ENCODE results near the gene C17orf58.
"Not testable (repeated sequence)": the region's sequence is repeated elsewhere in the genome, so short reads cannot be mapped to it uniquely, and the experiment has no call there.

Gene C17orf58
- 0.39 to 10.2 (median 1.1) reads per million in 3 experiments for total RNA-seq

- DNase-seq, result not testable (repeated sequence)
Measured at GRCh38 chr17:67996301-67997171, at the start of gene C17orf58. Gene C17orf58 (minus strand): TSS chr17:67996469. CDS start chr17:67996198, 271 bp downstream.

- DNase-seq, result no peak
Measured at GRCh38 chr17:68036304-68037147, 40.3 kb upstream of the C17orf58 start.

GRCh38 chr17:68035523-68036303 lies 39.4 kb upstream of the C17orf58 start, which contains the start of gene KPNA2:
Gene KPNA2 (plus strand): TSS chr17:68035735. CDS start chr17:68037133, 1,398 bp downstream.
- DNase-seq, result peak; percentile 93

- DNase-seq, result no peak
Measured at GRCh38 chr17:68035131-68035522, 38.9 kb upstream of the C17orf58 start.

GRCh38 chr17:68034452-68034776 lies 38.1 kb upstream of the C17orf58 start:
- DNase-seq, result no peak

- DNase-seq, result no peak
Measured at GRCh38 chr17:68033636-68034451, 37.6 kb upstream of the C17orf58 start.

- no peak for DNase-seq
Measured at GRCh38 chr17:68029512-68030215, 33.4 kb upstream of the C17orf58 start.

- DNase-seq, result not testable (repeated sequence)
Measured at GRCh38 chr17:68022547-68022946, 26.3 kb upstream of the C17orf58 start.

GRCh38 chr17:68021963-68022362 lies 25.7 kb upstream of the C17orf58 start:
- DNase-seq, result no peak

GRCh38 chr17:68020791-68021190 lies 24.5 kb upstream of the C17orf58 start:
- not testable (repeated sequence) for DNase-seq

GRCh38 chr17:68020409-68020756 lies 24.1 kb upstream of the C17orf58 start:
- no peak for DNase-seq

- DNase-seq, result peak; percentile 94
Measured at GRCh38 chr17:68019675-68020408, 23.6 kb upstream of the C17orf58 start.

- no peak for DNase-seq
Measured at GRCh38 chr17:68019336-68019674, 23.0 kb upstream of the C17orf58 start.

- DNase-seq, result not testable (repeated sequence)
Measured at GRCh38 chr17:68018493-68018892, 22.2 kb upstream of the C17orf58 start.

- no peak for DNase-seq
Measured at GRCh38 chr17:68016838-68017237, 20.6 kb upstream of the C17orf58 start.

GRCh38 chr17:68015081-68015723 lies 18.9 kb upstream of the C17orf58 start:
- no peak for DNase-seq

- no peak for DNase-seq
Measured at GRCh38 chr17:68013385-68013784, 17.1 kb upstream of the C17orf58 start.

GRCh38 chr17:68011199-68011665 lies 15.0 kb upstream of the C17orf58 start:
- DNase-seq, result peak; percentile 43

GRCh38 chr17:68006797-68007196 lies 10.5 kb upstream of the C17orf58 start:
- no peak for DNase-seq

- no peak for DNase-seq
Measured at GRCh38 chr17:68004201-68004600, 7.9 kb upstream of the C17orf58 start.

Data from central memory CD4-positive, alpha-beta T cell (primary cell).